Adipose tissue (tissue), 3 donors: Measurements from ENCODE around the gene GPC3. TPM values are rescaled to one million over a fixed set of nuclear protein-coding genes. Genes with fewer than 3 reads are reported as not detected.
"Not testable (repeated sequence)": the region's sequence is repeated elsewhere in the genome, so short reads cannot be mapped to it uniquely, and the experiment has no call there.

Source experiments
- H3K27ac ChIP-seq: one replicate; pipeline ENCODE4 v1.5.1; 2013; ENCODE audit warnings: low read depth, low read length
- WGBS, 3 donors: extraction: QIAGEN DNeasy Blood & Tissue Kit; methylation state at CpG; one replicate each; pipeline ENCODE4 v1.1.7; 2013; 5-methylcytosine and 5-hydroxymethylcytosine counted together
- polyA plus RNA-seq, 3 donors: library from polyadenylated mRNA; stranded (reverse); fragments of 200-250 nt; gene quantifications; one replicate each; pipeline ENCODE4 v1.2.3, GENCODE V29; 2013
- donor health status: healthy with polysubstance abuse.
- donor health status: Bipolar disorder and iron deficiency.
- donor health status: healthy.

GPC3 gene
- polyA plus RNA-seq, 3 donors, result 5.0 to 58.6 (median 14.1) TPM

DNA sequence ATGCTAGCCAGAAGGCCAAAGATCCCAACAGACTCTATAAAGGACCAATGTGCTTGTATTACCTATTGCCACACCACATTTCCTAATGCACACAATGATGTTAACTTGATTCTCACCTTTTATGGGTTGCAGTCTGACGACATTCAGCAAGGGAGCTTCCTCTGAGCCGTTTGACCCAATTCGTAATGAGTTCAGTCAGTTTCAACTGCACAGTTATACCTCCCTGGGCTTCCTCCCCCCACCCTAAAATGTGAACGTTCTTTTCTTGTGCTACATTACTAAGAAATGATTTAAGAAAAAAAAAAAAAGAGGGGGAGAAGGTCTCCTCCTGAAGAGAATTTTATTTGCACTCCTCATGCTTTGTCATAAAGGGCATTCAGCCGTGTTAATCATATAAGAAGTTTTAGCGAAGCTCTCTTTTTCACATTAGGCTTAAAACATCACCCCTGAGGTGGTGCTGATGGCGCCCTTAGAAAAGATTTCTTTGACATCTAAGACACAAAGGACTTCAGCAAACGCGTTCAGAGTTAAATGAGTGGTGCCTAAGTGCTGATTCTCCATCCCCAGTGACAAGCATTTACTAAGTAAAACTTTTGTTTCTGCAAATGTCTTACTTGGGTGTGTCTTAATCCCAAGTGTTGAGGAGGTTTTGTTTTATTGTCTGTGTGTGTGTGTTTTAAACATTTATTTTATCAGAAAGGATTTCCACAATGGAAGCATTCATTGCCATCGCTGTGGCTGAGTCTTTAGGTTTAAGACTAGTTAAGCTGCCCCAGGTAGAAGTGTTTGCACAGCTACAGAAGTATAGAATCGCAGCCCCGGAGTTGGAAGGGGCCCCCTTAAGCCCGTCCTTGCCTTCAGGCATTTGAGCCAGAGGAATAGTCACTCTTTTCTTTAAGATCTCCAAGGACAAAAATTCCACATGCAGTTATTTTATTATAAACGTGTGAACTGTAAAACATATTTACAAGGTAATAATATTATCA lies 15.2 kb upstream of the GPC3 start:
- H3K27ac ChIP-seq, result no peak overlapping the region
- 56 to 77% (median 71%) methylated on average over 14 of the region's 14 CpGs for WGBS, 3 donors

DNA sequence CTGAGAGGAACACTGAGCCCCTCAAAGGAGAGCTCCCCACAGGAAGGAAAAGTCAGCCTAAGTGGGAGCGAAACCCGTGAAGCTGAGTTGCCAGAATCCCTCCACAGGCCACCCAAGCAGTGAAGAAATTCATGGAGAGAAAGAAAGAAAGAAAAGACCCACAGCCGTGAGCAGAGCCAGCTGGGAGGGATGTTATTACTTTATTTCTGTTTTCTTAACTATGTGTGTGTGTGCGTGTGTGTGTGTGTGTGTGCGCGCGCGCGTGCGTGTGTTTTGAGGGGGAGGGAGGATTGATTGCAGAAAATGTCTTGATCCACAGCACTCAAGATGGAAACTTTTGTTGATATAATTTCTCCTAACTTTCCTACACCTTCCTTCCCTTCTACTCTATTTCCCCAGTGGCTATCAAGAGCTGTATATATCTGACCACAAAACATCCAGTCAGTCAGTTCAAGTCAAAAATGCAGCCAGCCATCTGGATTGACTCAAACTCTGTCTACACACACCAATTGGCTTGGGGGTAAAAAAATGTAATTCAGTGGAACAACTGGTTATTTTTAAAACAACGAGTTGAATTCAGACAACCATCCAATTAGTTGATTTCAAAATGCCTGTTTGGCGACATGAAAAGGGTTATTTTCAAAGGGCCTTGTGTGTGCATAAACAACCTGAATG lies 13.8 kb upstream of the GPC3 start:
- WGBS, 3 donors, result 60 to 79% (median 66%) methylated on average over 12 of the region's 12 CpGs
- H3K27ac ChIP-seq, result no peak overlapping the region

DNA sequence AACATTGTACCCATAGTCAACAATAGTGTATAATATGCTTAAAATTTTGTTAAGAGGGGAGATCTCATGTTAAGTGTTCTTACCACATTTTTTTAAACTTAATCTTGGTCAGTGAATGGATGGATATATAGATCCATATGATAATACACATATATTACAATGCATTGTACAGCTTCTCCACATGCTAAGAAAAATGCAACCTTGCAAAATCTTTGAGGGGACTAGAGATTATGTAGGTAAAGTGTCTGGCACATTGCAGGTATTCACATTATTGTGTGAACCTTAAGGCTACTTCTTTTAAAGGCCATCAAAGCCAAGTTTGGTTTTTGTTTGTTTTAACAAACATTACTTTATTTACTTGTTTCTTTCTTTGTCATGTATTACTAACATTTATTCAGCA lies 10.4 kb upstream of the GPC3 start:
- H3K27ac ChIP-seq, result no peak overlapping the region

DNA sequence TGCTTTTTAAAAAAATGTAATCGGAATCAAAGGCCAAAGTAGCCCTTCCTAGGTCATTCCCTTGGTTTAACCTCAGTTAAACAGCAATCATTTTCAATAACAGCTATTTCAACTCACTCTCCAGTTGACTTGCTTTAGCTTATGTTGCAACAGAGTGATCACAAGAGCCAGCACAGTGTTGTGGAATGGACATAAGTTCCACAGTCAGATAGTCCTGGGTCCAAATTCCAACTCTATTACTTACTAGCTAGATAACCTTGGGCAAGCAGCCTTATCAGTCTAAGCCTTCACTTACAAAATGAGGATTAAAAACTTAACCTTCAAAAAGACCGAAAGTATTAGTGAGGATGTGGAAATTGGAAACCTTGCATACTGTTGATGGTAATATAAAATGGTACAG lies 9.2 kb upstream of the GPC3 start:
- H3K27ac ChIP-seq, result no peak overlapping the region
- 28 to 70% (median 62%) methylated on average over 2 of the region's 2 CpGs for WGBS, 3 donors

DNA sequence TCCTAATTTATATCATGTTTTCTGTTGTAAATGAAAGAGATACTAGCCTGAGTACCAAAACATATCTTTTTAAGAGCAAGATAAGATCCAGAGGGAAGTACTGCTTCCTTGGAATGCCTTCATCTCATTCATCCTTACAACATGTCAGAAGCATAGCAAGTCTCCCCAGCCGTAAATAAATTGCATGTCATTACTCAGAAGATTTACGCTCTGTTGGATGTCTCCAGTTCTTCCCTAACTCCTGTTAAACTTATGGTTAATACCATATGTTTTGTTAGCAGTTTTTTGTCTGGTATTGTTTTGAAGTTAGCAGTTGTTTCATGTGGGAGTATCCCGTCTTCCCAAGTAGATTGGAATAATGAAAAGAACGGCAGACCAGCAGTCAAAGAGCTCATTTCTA lies 7.5 kb upstream of the GPC3 start:
- H3K27ac ChIP-seq, result no peak overlapping the region
- 52 to 76% (median 62%) methylated on average over 4 of the region's 4 CpGs for WGBS, 3 donors

DNA sequence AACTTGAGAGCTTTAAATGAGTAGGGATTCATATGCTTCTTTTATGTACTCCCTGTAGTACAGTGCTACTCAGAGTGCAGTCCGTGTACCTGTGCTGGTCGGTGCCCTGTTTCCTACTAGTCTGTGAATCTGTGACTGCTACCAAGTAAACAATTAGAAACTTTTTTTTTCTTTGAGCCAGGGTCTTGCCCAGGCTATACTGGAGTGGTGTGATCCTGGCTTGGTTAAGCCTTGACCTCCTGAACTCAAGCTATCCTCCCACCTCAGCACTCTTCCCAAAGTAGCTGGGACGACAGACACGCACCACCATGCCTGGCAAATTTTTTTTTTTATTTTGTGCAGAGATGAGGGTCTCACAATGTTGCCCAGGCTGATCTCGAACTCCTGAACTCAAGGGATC lies 6.4 kb upstream of the GPC3 start:
- H3K27ac ChIP-seq, result no peak overlapping the region
- whole genome bisulfite sequencing, 3 donors, result 66 to 89% (median 83%) methylated on average over 5 of the region's 5 CpGs

DNA sequence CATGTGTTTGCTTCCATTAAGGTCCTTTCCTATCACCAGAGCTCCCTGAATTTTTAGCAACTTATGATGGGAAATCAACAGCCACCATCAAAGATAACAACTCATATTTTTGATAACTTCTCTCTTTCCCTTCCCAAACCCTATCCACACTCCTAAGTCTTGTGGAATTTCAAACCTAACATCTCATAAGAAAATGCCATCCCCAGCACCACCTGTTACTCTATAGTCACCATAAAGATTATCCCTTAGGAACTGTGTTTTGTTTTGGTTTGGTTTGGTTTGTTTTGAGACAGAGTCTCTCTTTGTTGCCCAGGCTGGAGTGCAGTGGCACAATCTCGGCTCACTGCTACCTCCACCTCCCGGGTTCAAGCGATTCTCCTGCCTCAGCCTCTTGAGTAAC lies 5.7 kb upstream of the GPC3 start:
- not testable (repeated sequence) for H3K27ac ChIP-seq
- WGBS, 3 donors, result 93 to 95% (median 94%) methylated on average over 3 of the region's 3 CpGs

DNA sequence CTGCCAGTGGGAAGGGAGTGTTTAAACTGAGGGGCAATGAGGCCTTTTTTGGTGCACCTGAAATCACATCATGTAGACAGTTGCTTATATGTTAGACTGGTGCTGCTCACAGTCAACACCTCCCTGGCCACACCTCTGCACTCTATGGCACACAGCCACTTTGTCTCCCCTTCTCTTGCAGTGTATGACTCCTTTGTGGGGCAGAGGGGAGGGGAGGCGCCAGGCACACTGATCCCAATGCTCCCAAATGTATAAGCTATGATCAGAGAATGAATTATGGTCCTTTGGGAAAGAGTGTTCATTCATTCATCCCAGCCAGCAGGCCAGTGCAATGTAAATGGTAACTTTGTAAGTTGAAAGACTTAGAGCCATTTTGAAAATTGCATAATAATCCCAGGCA lies 4.6 kb upstream of the GPC3 start:
- no peak overlapping the region for H3K27ac ChIP-seq
- 36 to 82% (median 75%) methylated on average over 1 of the region's 1 CpG for WGBS, 3 donors

DNA sequence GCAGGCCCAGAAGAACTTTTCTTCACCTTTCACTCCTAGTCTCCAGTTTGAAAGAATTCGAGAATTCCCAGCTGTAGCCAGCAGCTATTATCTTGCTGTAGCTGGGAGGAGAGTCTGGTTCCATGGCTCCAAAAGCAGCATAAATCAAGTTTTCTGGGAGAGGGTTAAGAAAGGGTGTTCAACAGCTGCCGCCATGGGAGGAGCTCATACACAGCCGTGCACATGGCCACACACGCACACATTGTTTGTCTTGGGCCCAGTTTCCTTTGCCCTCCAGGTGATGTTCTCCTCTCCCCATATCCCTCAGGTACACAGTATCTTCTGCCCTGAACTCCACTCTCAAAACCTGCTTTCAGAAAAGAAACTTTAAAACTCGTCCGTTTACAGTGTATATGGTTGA lies 4.1 kb upstream of the GPC3 start:
- no peak overlapping the region for H3K27ac ChIP-seq
- WGBS, 3 donors, result 64 to 72% (median 69%) methylated on average over 6 of the region's 6 CpGs

DNA sequence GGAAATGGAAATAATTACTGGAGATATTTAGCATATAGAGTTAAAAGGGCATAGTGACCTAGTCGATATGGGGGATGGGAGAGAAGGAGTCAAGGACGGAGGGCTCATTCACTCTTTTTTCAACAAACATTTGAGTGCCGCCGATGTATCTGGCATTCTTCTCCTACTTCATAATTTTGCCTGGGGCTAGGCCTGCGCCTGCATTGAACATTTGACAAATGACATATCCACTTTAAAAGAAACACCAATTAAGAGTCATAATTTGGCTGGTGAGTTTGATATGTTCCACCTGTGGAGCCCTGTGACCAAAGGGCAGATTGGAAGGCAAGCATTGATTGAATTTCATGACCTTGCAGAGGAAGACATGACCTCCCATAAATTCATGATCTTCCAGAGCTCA lies 2.6 kb upstream of the GPC3 start:
- no peak overlapping the region for H3K27ac ChIP-seq
- WGBS, 3 donors, result 75 to 83% (median 80%) methylated on average over 5 of the region's 5 CpGs

DNA sequence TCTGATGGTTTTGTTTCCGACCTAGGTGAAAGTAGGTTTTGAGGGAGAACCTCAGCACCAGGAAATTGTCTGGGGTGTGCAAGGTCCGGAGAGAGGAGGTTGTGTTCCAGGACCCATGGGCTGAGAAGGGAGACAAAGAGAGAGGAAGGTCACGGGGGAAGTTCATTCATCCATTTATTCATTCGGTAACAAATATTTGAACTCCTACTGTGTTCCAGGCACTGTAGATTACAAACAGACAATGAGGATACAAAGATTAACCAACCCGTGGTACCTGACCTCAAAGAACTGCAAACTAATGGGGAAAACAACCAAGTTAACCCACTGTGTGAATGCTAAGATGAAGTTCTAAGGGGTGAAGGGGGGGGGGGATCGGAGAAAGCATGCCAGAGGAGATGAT lies 1.8 kb upstream of the GPC3 start:
- 60 to 76% (median 70%) methylated on average over 5 to 6 of the region's 6 CpGs for WGBS, 3 donors
- no peak overlapping the region for H3K27ac ChIP-seq

DNA sequence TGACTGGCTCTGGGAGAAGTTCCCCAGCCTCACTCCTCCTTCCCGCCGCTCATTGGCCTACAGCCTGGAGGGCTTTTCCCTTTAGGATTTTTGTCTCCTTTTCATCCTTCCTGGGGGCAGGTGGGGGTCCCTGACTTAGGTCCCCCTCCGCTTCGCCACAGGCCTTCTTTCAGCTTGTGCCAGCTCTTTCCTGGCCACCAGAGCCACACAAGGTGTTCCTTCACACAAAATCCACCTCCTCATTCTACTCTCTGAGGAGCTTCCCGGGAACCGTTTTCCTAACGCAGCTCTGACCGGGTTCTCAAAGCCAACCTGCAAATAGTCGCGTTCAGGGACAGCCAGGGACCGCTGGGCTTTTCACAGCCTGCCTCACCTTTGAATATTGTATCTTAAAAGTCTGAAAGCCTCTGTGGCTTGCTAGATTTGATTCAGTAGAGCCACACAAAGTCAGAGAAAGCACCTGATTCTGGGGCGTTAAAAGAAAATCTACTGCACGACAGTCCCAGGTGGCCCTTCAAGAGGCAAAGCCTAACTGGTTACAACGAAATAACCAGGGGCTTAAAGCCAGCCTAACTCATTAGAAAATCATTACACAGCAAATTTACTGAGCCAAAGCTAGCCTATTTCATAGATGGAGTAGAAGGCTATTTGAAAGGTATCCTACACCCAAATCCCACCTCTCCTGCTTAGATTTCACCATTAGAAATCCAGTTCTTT lies 731 bp upstream of the GPC3 start:
- H3K27ac ChIP-seq, result no peak overlapping the region
- WGBS, 3 donors, result 9 to 39% (median 11%) methylated on average over 12 to 14 of the region's 14 CpGs

DNA sequence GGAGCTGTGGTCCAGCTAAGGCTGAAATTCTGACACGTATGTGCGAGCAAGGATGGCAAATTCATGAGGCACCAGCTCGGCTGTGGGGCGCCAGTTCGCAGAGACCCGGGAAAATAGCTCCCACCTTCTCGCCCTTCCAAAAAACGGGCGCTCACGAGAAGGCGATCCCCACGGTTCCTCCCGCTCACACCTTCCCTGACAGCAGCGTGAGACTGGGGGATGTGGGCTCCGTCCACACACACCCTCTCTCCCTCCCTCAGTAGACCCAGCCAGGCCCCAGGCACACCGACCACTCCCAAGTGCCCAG lies 584 bp downstream of the GPC3 start:
- WGBS, 3 donors, result 4 to 23% (median 9%) methylated on average over 6 to 16 of the region's 16 CpGs
- H3K27ac ChIP-seq, result no peak overlapping the region

DNA sequence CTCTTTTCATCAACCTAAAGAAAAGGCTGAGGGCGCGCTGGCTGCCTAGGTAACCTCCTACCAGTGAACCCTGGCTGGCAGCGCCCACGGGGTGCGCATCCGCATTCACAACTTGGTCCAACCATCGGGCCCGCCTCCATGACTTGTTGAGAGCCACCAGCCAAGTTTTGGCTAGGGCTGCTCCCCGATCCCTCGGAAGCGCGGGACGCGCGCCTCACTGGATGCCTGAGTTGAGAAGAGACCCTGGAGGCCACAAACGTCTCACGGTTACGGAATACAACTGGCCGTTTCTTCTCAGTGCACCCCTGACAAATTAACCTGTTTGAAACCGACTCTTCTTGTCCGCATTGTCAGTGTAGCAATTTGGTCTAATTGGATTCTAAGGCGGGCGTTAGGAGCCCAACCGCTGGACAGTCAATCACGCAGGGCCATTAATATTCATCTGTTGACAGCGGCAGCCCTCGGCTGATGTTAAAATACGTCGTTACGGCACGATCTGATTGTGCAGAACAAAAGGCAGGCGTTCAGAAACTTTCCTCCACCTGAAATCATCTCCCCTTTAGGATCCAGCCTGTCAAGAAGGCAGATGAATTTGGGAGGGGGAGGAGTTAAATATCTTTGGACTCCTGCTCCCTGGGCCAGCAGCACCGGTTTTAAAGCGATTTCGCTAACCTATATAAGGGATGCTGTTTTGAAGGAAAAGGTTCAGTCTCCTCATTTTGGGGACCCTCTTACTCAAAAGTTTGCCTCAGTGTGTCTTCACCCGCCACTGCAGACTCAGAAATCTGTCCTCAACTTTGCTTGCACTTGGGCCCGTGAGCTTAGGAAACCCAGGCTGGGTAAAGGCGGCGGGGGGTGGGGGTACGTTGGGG lies 1.2 kb downstream of the GPC3 start:
- H3K27ac ChIP-seq, result no peak overlapping the region

DNA sequence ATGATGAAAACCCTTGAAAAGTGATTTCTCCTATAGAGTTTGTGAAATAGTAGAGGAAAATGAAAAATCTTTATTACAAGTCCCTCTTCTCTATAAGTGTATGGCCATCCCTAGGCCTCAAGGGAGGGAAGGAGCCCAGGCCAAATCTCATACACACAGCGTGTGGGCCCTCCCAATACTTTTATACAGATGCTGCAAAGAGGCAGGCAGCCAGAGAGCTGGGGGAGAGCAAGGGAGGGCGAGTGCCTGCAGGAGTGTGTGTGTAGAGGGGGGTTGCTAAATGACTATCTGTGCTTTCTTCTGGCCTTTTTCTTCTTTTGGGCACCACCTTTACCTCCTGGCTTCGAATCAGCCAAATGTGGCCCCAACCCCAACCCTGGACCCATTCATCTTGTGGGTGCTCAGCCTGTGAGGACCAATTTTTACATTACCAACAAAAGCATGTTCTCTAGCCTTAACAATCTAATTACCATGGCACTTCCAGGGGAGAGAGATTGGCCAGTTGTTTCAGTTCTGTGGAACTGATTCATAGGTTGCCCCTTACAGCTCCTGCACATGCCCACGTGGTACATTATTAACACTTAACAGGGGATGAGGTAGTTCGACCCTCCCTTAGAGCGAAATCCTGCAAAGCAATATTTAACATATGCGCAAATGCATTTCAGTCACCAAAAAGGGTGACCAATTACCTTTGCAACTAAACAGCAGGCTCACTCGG lies 2.0 kb downstream of the GPC3 start:
- 50 to 75% (median 60%) methylated on average over 7 to 8 of the region's 8 CpGs for WGBS, 3 donors
- no peak overlapping the region for H3K27ac ChIP-seq

More for the DNA sequence above, 1.2 kb downstream of the GPC3 start:
- 11 to 50% (median 38%) methylated on average over 39 to 40 of the region's 40 CpGs for WGBS, 3 donors

DNA sequence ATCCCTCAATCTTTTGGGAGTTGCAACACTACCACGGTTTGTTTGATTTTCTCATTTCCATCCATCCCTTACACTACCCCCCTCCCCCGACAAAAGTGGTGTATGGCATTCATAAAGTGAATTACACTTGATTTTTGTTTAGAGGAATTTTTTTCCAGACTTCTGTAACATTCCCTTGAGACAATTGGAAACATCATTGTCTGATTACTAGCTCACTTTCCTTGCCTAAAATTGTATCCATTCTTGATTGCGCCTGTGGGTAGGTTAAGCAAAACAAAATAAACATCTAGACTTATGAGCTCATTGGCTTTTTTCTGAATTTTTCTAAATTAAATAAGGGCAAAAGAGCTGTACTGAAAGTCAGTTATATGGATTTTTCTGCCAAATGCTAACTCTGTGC lies 3.5 kb downstream of the GPC3 start:
- 40 to 60% (median 43%) methylated on average over 3 of the region's 3 CpGs for WGBS, 3 donors
- no peak overlapping the region for H3K27ac ChIP-seq

DNA sequence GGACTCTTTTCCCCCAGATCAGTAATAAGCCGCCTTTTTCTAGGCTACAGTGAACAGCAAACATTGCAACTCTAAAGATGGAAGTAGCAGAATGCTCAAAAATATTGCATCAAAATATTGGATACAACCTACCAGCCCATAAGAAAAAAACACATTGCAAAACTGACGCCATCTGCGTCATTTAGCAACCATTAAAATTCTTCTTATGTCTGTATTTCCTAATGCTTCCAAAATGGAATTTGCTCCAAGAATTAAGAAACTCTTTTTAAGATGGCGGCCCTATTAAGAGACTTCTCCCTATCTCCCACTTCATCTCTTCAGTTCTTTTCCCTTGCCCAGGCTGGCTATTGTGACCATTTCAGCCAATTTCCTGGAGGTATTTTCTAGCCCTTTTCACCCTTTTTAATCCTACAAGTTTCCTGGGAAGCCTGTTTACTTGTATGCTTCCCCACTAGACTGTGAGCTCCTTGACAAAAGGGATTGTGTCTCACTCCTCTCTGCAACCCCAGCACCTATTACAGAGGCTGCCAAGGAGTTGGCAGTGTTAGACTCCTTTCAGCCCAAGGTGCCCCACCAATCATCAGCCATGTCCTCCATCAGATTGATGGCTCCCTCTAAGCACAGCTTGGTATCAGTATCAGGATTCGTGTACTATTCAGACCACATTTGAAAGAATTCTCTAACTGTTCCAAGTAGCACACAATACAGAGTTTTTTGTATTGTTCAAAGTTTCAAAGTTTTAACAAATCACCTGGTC lies 4.4 kb downstream of the GPC3 start:
- H3K27ac ChIP-seq, result no peak overlapping the region
- WGBS, 3 donors, result 65 to 92% (median 79%) methylated on average over 5 of the region's 5 CpGs
